H1 (cell line): ENCODE measurements around the gene AADACL2. TPM values are rescaled to one million over a fixed set of nuclear protein-coding genes. Genes with fewer than 3 reads are reported as not detected.

ENCODE experiments used
- CTCF ChIA-PET: fragments of 300-600 bp; sonication (Branson Sonifier 250); formaldehyde crosslinking; loops from one replicate; lab custom pipeline; 2021; ENCODE audit not compliant: partially characterized antibody; lab: Charles Lee
- POLR2A ChIA-PET: fragments of 300-600 bp; sonication (Branson Sonifier 250); formaldehyde crosslinking; loops from one replicate; lab custom pipeline; 2021; ENCODE audit warnings: inconsistent platforms; ENCODE audit not compliant: partially characterized antibody; lab: Charles Lee
- DNase-seq, 2 experiments: peaks; one replicate each; pipeline versions ENCODE4 v3.0.0 to v3.0.0-alpha.2; 2010 to 2022; ENCODE audit warnings: low spot score in 2 of 2, low read depth in 1 of 2, mixed read lengths in 1 of 2
- FAIRE-seq: peaks from 2 replicates; lab custom pipeline; 2011; peaks lifted over from hg19 to GRCh38; lab: Jason Lieb, UNC
- H2AFZ ChIP-seq: 2 replicates; pipeline ENCODE4 v1.8.1; 2012; ENCODE audit warnings: low read length, inconsistent platforms
- H2AK5ac ChIP-seq: 2 replicates; pipeline ENCODE4 v1.6.1; 2013; ENCODE audit warnings: low read depth, low read length
- H2BK120ac ChIP-seq: replicated peaks from 2 replicates; pipeline ENCODE3; 2013; ENCODE audit warnings: low read depth, low read length, inconsistent platforms
- H2BK12ac ChIP-seq: 2 replicates; pipeline ENCODE4 v1.6.1; 2013; ENCODE audit warnings: low read depth, low read length
- H2BK15ac ChIP-seq: 2 replicates; pipeline ENCODE4 v1.6.1; 2013; ENCODE audit warnings: low read length
- H2BK20ac ChIP-seq: 2 replicates; pipeline ENCODE4 v1.6.1; 2013; ENCODE audit warnings: low read length
- H2BK5ac ChIP-seq: 2 replicates; pipeline ENCODE4 v1.6.1; 2013; ENCODE audit warnings: low read depth, low read length
- H3K14ac ChIP-seq: 2 replicates; pipeline ENCODE4 v1.6.1; 2013; ENCODE audit warnings: inconsistent platforms; ENCODE audit not compliant: insufficient read length
- H3K18ac ChIP-seq: 2 replicates; pipeline ENCODE4 v1.6.1; 2013; ENCODE audit warnings: low read length; ENCODE audit errors: extremely low read depth
- H3K23ac ChIP-seq: 2 replicates; pipeline ENCODE4 v1.6.1; 2013; ENCODE audit warnings: inconsistent platforms; ENCODE audit not compliant: insufficient read length
- H3K23me2 ChIP-seq: 2 replicates; pipeline ENCODE4 v1.6.1; 2013; ENCODE audit warnings: low read depth, low read length
- H3K27ac ChIP-seq: 2 replicates; pipeline ENCODE4 v1.6.1; 2011; ENCODE audit warnings: low read depth, low read length, inconsistent platforms
- H3K27me3 ChIP-seq, 4 experiments: replicated peaks in 1 of 4; 1 replicate in 1 of 4; 2 replicates in 3 of 4; pipeline versions ENCODE4 v1.6.1 to v1.8.1; 2011 to 2013; ENCODE audit warnings: low read length in 3 of 4, mild to moderate bottlenecking in 3 of 4, inconsistent platforms in 2 of 4, mixed read lengths in 2 of 4, moderate library complexity in 1 of 4; ENCODE audit not compliant: control insufficient read depth in 3 of 4, insufficient read depth in 3 of 4; ENCODE audit errors: extremely low read depth in 1 of 4
- H3K36me3 ChIP-seq, 4 experiments: 2 replicates each; pipeline versions ENCODE4 v1.6.1 to v1.8.1; 2011 to 2013; ENCODE audit warnings: mild to moderate bottlenecking in 4 of 4, low read length in 3 of 4, moderate library complexity in 2 of 4, control low read depth in 1 of 4, inconsistent platforms in 1 of 4; ENCODE audit not compliant: insufficient read depth in 4 of 4, control insufficient read depth in 2 of 4
- H3K4ac ChIP-seq: replicated peaks from 2 replicates; pipeline ENCODE3; 2013; ENCODE audit warnings: low read length, low read depth, mixed read lengths, inconsistent platforms; ENCODE audit not compliant: insufficient read length
- H3K4me1 ChIP-seq, 4 experiments: replicated peaks in 1 of 4; 1 replicate in 1 of 4; 2 replicates in 3 of 4; pipeline versions ENCODE4 v1.6.1 to v1.8.1; 2011 to 2013; ENCODE audit warnings: low read length in 3 of 4, inconsistent platforms in 2 of 4, mixed read lengths in 1 of 4; ENCODE audit not compliant: insufficient read depth in 4 of 4, control insufficient read depth in 3 of 4
- H3K4me2 ChIP-seq, 2 experiments: 2 replicates each; pipeline versions ENCODE4 v1.6.1 to v1.8.1; 2011 to 2013; ENCODE audit warnings: low read depth in 2 of 2, low read length in 2 of 2, control low read depth in 1 of 2, inconsistent platforms in 1 of 2, mild to moderate bottlenecking in 1 of 2; ENCODE audit not compliant: insufficient read depth in 1 of 2
- H3K4me3 ChIP-seq, 4 experiments: fragments of 200-600, 300-600 bp in 1 of 4; sonication (generic), shearing (Covaris generic), sonication (Bioruptor Twin) in 1 of 4; 2 replicates each; pipeline versions ENCODE4 v1.5.1 to v1.8.1; 2011 to 2016; ENCODE audit warnings: low read length in 4 of 4, low read depth in 3 of 4, control low read depth in 2 of 4, inconsistent platforms in 2 of 4, mild to moderate bottlenecking in 2 of 4, mixed read lengths in 1 of 4, moderate library complexity in 1 of 4; ENCODE audit not compliant: insufficient read depth in 2 of 4; ENCODE audit errors: extremely low read depth in 1 of 4
- H3K56ac ChIP-seq: replicated peaks from 2 replicates; pipeline ENCODE3; 2013; ENCODE audit warnings: low read depth, mild to moderate bottlenecking, mixed read lengths, low read length, inconsistent platforms; ENCODE audit not compliant: insufficient read length
- H3K79me1 ChIP-seq: 2 replicates; pipeline ENCODE4 v1.6.1; 2013; ENCODE audit warnings: low read depth, low read length, control low read depth
- H3K79me2 ChIP-seq, 2 experiments: 2 replicates each; pipeline versions ENCODE4 v1.6.1 to v1.8.1; 2012 to 2013; ENCODE audit warnings: low read length in 2 of 2, mild to moderate bottlenecking in 2 of 2, inconsistent platforms in 1 of 2; ENCODE audit not compliant: insufficient read depth in 2 of 2, control insufficient read depth in 1 of 2
- H3K9ac ChIP-seq, 4 experiments: replicated peaks in 1 of 4; 1 replicate in 1 of 4; 2 replicates in 3 of 4; pipeline versions ENCODE4 v1.6.1 to v1.8.1; 2011 to 2013; ENCODE audit warnings: low read depth in 3 of 4, low read length in 3 of 4, control low read depth in 2 of 4, mild to moderate bottlenecking in 2 of 4, moderate library complexity in 2 of 4, inconsistent platforms in 1 of 4; ENCODE audit errors: extremely low read depth in 1 of 4
- H3K9me3 ChIP-seq, 2 experiments: 2 replicates each; pipeline versions ENCODE4 v1.6.1 to v1.8.1; 2012 to 2013; ENCODE audit warnings: mild to moderate bottlenecking in 2 of 2, moderate library complexity in 2 of 2, control low read depth in 1 of 2, inconsistent platforms in 1 of 2, low read depth in 1 of 2, low read length in 1 of 2, mixed read lengths in 1 of 2; ENCODE audit not compliant: insufficient read depth in 2 of 2
- H4K20me1 ChIP-seq, 2 experiments: replicated peaks in 1 of 2; 2 replicates each; pipeline versions ENCODE3 to v1.8.1; 2011 to 2013; ENCODE audit warnings: inconsistent platforms in 2 of 2, low read length in 2 of 2, mild to moderate bottlenecking in 1 of 2; ENCODE audit not compliant: insufficient read depth in 2 of 2, control insufficient read depth in 1 of 2
- H4K5ac ChIP-seq: 2 replicates; pipeline ENCODE4 v1.6.1; 2013; ENCODE audit warnings: low read length, low read depth, mixed read lengths, inconsistent platforms; ENCODE audit not compliant: insufficient read length
- H4K8ac ChIP-seq: 2 replicates; pipeline ENCODE4 v1.8.0; 2013; ENCODE audit warnings: mild to moderate bottlenecking, moderate library complexity, low read length, inconsistent platforms; ENCODE audit not compliant: insufficient read depth; ENCODE audit errors: extremely low read depth
- H4K91ac ChIP-seq: replicated peaks from 2 replicates; pipeline ENCODE3; 2013; ENCODE audit warnings: low read length, mixed read lengths, inconsistent platforms; ENCODE audit not compliant: insufficient read length
- ATF2 ChIP-seq: IDR thresholded peaks from 2 replicates; pipeline ENCODE4 v1.6.1; 2012; ENCODE audit warnings: low read length, inconsistent platforms
- CBX8 ChIP-seq: fragments of 300-800, 300-1000 bp; sonication (generic); IDR thresholded peaks from 2 replicates; pipeline ENCODE4 v1.7.1; 2016; ENCODE audit warnings: low read depth, low read length, borderline replicate concordance
- CEBPB ChIP-seq: IDR thresholded peaks from 2 replicates; pipeline ENCODE4 v1.6.1; 2012; ENCODE audit warnings: low read depth, low read length
- EP300 ChIP-seq, 2 experiments: IDR thresholded peaks; 1 replicate in 1 of 2; 2 replicates in 1 of 2; pipeline ENCODE4 v1.6.1; 2011 to 2012; ENCODE audit warnings: low read depth in 2 of 2, low read length in 2 of 2, mild to moderate bottlenecking in 2 of 2, borderline replicate concordance in 1 of 2, inconsistent platforms in 1 of 2, moderate library complexity in 1 of 2
- FOSL1 ChIP-seq: IDR thresholded peaks from 2 replicates; pipeline ENCODE4 v1.6.1; 2011; ENCODE audit warnings: mild to moderate bottlenecking, low read depth, low read length, moderate library complexity; ENCODE audit not compliant: insufficient read depth
- GTF2F1 ChIP-seq: IDR thresholded peaks from 2 replicates; pipeline ENCODE4 v1.6.1; 2012; ENCODE audit warnings: low read depth, low read length, improper control_type of control experiment, borderline replicate concordance
- JUND ChIP-seq: IDR thresholded peaks from 2 replicates; pipeline ENCODE4 v1.6.1; 2011; ENCODE audit warnings: mild to moderate bottlenecking, improper control_type of control experiment, low read length
- KDM4A ChIP-seq: IDR thresholded peaks from one replicate; pipeline ENCODE4 v1.7.1; 2012; ENCODE audit warnings: low read depth, mild to moderate bottlenecking, moderate library complexity, low read length, inconsistent platforms; ENCODE audit not compliant: severe bottlenecking
- RBBP5 ChIP-seq: IDR thresholded peaks from 2 replicates; pipeline ENCODE4 v1.7.1; 2012; ENCODE audit warnings: low read depth, mild to moderate bottlenecking, inconsistent platforms, low read length, moderate library complexity, borderline replicate concordance
- RXRA ChIP-seq: IDR thresholded peaks from 2 replicates; pipeline ENCODE4 v1.6.1; 2011; ENCODE audit warnings: low read depth, mild to moderate bottlenecking, low read length, moderate library complexity; ENCODE audit not compliant: insufficient read depth
- SAP30 ChIP-seq: fragments of 300-600 bp; sonication (generic); IDR thresholded peaks from 2 replicates; pipeline ENCODE4 v1.7.1; 2012; ENCODE audit warnings: low read length, moderate library complexity, mild to moderate bottlenecking, inconsistent platforms; ENCODE audit not compliant: insufficient read depth, insufficient replicate concordance
- SP2 ChIP-seq: IDR thresholded peaks from 2 replicates; pipeline ENCODE4 v1.6.1; 2012; ENCODE audit warnings: mild to moderate bottlenecking, low read length, inconsistent platforms
- TAF7 ChIP-seq: optimal IDR thresholded peaks from 2 replicates; pipeline ENCODE3; 2011; ENCODE audit warnings: low read depth, mild to moderate bottlenecking, inconsistent platforms, low read length, moderate library complexity, borderline replicate concordance
- WGBS, 2 experiments: shearing (Covaris generic) in 1 of 2; methylation state at CpG; one replicate each; pipeline versions ENCODE4 v1.1.6 to v1.1.7; 2013 to 2015; ENCODE audit warnings: low lambda C conversion rate in 2 of 2, mixed read lengths in 2 of 2, inconsistent platforms in 1 of 2, low coverage in 1 of 2, missing lambda C conversion rate in 1 of 2; ENCODE audit not compliant: insufficient replicate concordance in 2 of 2, insufficient coverage in 1 of 2, insufficient read length in 1 of 2; ENCODE audit errors: extremely low coverage in 1 of 2, missing lambda C conversion rate in 1 of 2; 5-methylcytosine and 5-hydroxymethylcytosine counted together
- polyA plus RNA-seq, 7 experiments: library from polyadenylated mRNA; depleted of rRNA in 3 of 7; stranded (reverse) in 5 of 7; unstranded in 2 of 7; fragments of >200 nt in 5 of 7; fragments of 200-250 nt in 2 of 7; gene quantifications; 1 replicate in 5 of 7; 2 replicates in 1 of 7; 4 replicates in 1 of 7; pipeline versions ENCODE4 v1.2.1 to v1.2.3, GENCODE V29; 2011 to 2013; ENCODE audit warnings: missing spikeins in 2 of 7, mixed read lengths in 2 of 7
- total RNA-seq: library from RNA; stranded (reverse); fragmentation: NEBNext Ultra II Directional; extraction: Animal tissue kit (Norgen Biotek cat#: 25700); gene quantifications from 2 replicates; pipeline ENCODE4 v1.2.1, GENCODE V29; 2021

The AADACL2 gene
- total and polyA plus RNA-seq, 2 of the 8 experiments (the other 6 are each of a cell fraction or from before 2014, with no cell fraction given) = not detected

GRCh38 chr3:151798466-151798865, 64.7 kb downstream of the AADACL2 start:
- no peak overlapping the region for H3K4me2 ChIP-seq
- no peaks in the 10 kb centered on the region for H3K23me2 ChIP-seq
- H3K23ac ChIP-seq = no peak overlapping the region
- H3K36me3 ChIP-seq = no peaks in the 10 kb centered on the region
- H4K91ac ChIP-seq = no peak overlapping the region
- H3K27me3 ChIP-seq = no peaks in the 10 kb centered on the region
- no peak overlapping the region for H3K4ac ChIP-seq
- no peaks in the 10 kb centered on the region for H3K79me1 ChIP-seq
- H2BK5ac ChIP-seq = no peak overlapping the region
- no peak overlapping the region for H2AK5ac ChIP-seq
- no peak overlapping the region for H4K5ac ChIP-seq
- H3K18ac ChIP-seq = no peak overlapping the region
- no peak overlapping the region for H3K9ac ChIP-seq
- H3K9me3 ChIP-seq = no peaks in the 10 kb centered on the region
- no peaks in the 10 kb centered on the region for H3K4me1 ChIP-seq
- H2BK20ac ChIP-seq = no peak overlapping the region
- DNase-seq (no peak), FAIRE-seq (no peak)
- H4K8ac ChIP-seq = no peak overlapping the region
- POLR2A ChIA-PET = no interaction called here
- H2AFZ ChIP-seq = no peak overlapping the region
- no peak overlapping the region for H3K56ac ChIP-seq
- H2BK120ac ChIP-seq = no peak overlapping the region
- no peaks in the 10 kb centered on the region for H3K79me2 ChIP-seq
- H2BK15ac ChIP-seq = no peak overlapping the region
- H4K20me1 ChIP-seq = no peaks in the 10 kb centered on the region
- no peak overlapping the region for H2BK12ac ChIP-seq
- no peak overlapping the region for H3K27ac ChIP-seq
- no peak overlapping the region for H3K4me3 ChIP-seq
- WGBS, 2 experiments = 91% methylated on average over 2 of the region's 2 CpGs; no CpG with 5 or more reads in 1 of the 2 experiments
- H3K14ac ChIP-seq = no peak overlapping the region
- CTCF ChIA-PET = no interaction called here
- TF ChIP-seq GTF2F1 (no peak), SAP30 (no peak), KDM4A (no peak), FOSL1 (no peak), JUND (no peak), CBX8 (no peak), CEBPB (no peak), TAF7 (no peak), EP300 (IDR thresholded peaks at IDR 0.05; ENCODE audit: borderline replicate concordance in 1 of 2, low read depth in 2 of 2, low read length in 2 of 2) (no peak), RXRA (no peak), ATF2 (no peak), SP2 (no peak), RBBP5 (no peak)
